NCI-H345 treated with DMSO at 0.1 percent for 48 hours (cell line): Measurements from ENCODE around the gene SETBP1.

Experiments used
- DNase-seq: peaks from one replicate; lab custom pipeline; 2025; ENCODE audit not compliant: unreplicated experiment; lab: John Stamatoyannopoulos, UW

SETBP1 gene

GRCh38 chr18:44679056-44679913 lies 1.4 kb upstream of the SETBP1 start:
- peak; percentile 78 for DNase-seq

- DNase-seq, result peak; percentile 31
These were observed 795 bp upstream of the SETBP1 start for GRCh38 chr18:44679914-44680272.

- peak; percentile 22 for DNase-seq
These were observed 635 bp downstream of the SETBP1 start for GRCh38 chr18:44681076-44681970.

- no peak for DNase-seq
These were observed 1.6 kb downstream of the SETBP1 start for GRCh38 chr18:44682201-44682870.

- DNase-seq, result peak; percentile 59
These were observed 2.2 kb downstream of the SETBP1 start for GRCh38 chr18:44682871-44683221.

GRCh38 chr18:44683556-44683955 lies 2.9 kb downstream of the SETBP1 start:
- DNase-seq, result no peak

- DNase-seq, result no peak
These were observed 4.6 kb downstream of the SETBP1 start for GRCh38 chr18:44685296-44685695.

- no peak for DNase-seq
These were observed 5.5 kb downstream of the SETBP1 start for GRCh38 chr18:44686156-44686555.

- no peak for DNase-seq
These were observed 6.7 kb downstream of the SETBP1 start for GRCh38 chr18:44687421-44687820.

- DNase-seq, result no peak
These were observed 9.0 kb downstream of the SETBP1 start for GRCh38 chr18:44689736-44690135.

GRCh38 chr18:44691148-44691925 lies 10.6 kb downstream of the SETBP1 start:
- no peak for DNase-seq

GRCh38 chr18:44693030-44693784 lies 12.5 kb downstream of the SETBP1 start:
- DNase-seq, result no peak

- DNase-seq, result no peak
These were observed 14.8 kb downstream of the SETBP1 start for GRCh38 chr18:44695503-44695902.

- no peak for DNase-seq
These were observed 16.2 kb downstream of the SETBP1 start for GRCh38 chr18:44696892-44697291.

GRCh38 chr18:44697315-44697714 lies 16.6 kb downstream of the SETBP1 start:
- no peak for DNase-seq

GRCh38 chr18:44698518-44698917 lies 17.8 kb downstream of the SETBP1 start:
- no peak for DNase-seq

GRCh38 chr18:44699572-44700261 lies 19.0 kb downstream of the SETBP1 start:
- no peak for DNase-seq

- no peak for DNase-seq
These were observed 20.0 kb downstream of the SETBP1 start for GRCh38 chr18:44700652-44701051.

- no peak for DNase-seq
These were observed 20.5 kb downstream of the SETBP1 start for GRCh38 chr18:44701227-44701626.
